H9 (cell line): ENCODE measurements around the gene RHEX. TPM values are rescaled to one million over a fixed set of nuclear protein-coding genes. Genes with fewer than 3 reads are reported as not detected.

ENCODE experiments used
- DNase-seq: peaks from one replicate; pipeline ENCODE4 v3.0.0-alpha.2; 2017
- H2AFZ ChIP-seq: one replicate; pipeline ENCODE4 v1.6.1; 2013; ENCODE audit warnings: mild to moderate bottlenecking, low read length, control low read depth, moderate library complexity
- H2AK5ac ChIP-seq: 2 replicates; pipeline ENCODE4 v1.6.1; 2013; ENCODE audit warnings: low read length, control low read depth, mixed read lengths; ENCODE audit not compliant: insufficient read length
- H2BK120ac ChIP-seq: one replicate; pipeline ENCODE4 v1.6.1; 2013; ENCODE audit warnings: low read depth, mild to moderate bottlenecking, low read length, control low read depth, inconsistent platforms; ENCODE audit not compliant: poor library complexity, severe bottlenecking
- H2BK12ac ChIP-seq: 2 replicates; pipeline ENCODE4 v1.6.1; 2013; ENCODE audit warnings: low read length, control low read depth, mixed read lengths, low read depth; ENCODE audit not compliant: insufficient read length
- H2BK15ac ChIP-seq: 2 replicates; pipeline ENCODE4 v1.6.1; 2013; ENCODE audit warnings: low read depth, low read length, control low read depth
- H2BK20ac ChIP-seq: one replicate; pipeline ENCODE4 v1.6.1; 2013; ENCODE audit warnings: low read depth, mild to moderate bottlenecking, low read length, control low read depth, inconsistent platforms; ENCODE audit not compliant: poor library complexity, severe bottlenecking
- H2BK5ac ChIP-seq: 2 replicates; pipeline ENCODE4 v1.6.1; 2013; ENCODE audit warnings: low read length, control low read depth, mixed read lengths; ENCODE audit not compliant: insufficient read length
- H3K14ac ChIP-seq: 2 replicates; pipeline ENCODE4 v1.6.1; 2013; ENCODE audit warnings: low read length, control low read depth; ENCODE audit not compliant: insufficient read depth
- H3K18ac ChIP-seq: 2 replicates; pipeline ENCODE4 v1.6.1; 2013; ENCODE audit warnings: low read depth, mild to moderate bottlenecking, mixed read lengths, low read length, control low read depth; ENCODE audit not compliant: insufficient read length
- H3K23ac ChIP-seq: 2 replicates; pipeline ENCODE4 v1.6.1; 2013; ENCODE audit warnings: low read length, control low read depth, mixed read lengths, low read depth; ENCODE audit not compliant: insufficient read length
- H3K23me2 ChIP-seq: 2 replicates; pipeline ENCODE4 v1.6.1; 2013; ENCODE audit warnings: low read depth, mild to moderate bottlenecking, mixed read lengths, low read length, control low read depth; ENCODE audit not compliant: insufficient read length, poor library complexity, severe bottlenecking
- H3K27ac ChIP-seq: 2 replicates; pipeline ENCODE4 v1.5.1; 2013; ENCODE audit warnings: low read length, control low read depth, mixed read lengths, low read depth; ENCODE audit not compliant: insufficient read length
- H3K27me3 ChIP-seq: 2 replicates; pipeline ENCODE4 v1.6.1; 2013; ENCODE audit warnings: low read length, control low read depth, inconsistent platforms; ENCODE audit not compliant: insufficient read depth
- H3K4ac ChIP-seq: 2 replicates; pipeline ENCODE4 v1.6.1; 2013; ENCODE audit warnings: low read depth, mild to moderate bottlenecking, control low read depth, inconsistent platforms, low read length, moderate library complexity
- H3K4me1 ChIP-seq: 2 replicates; pipeline ENCODE4 v1.6.1; 2013; ENCODE audit warnings: low read length, control low read depth, inconsistent platforms; ENCODE audit not compliant: insufficient read depth
- H3K4me2 ChIP-seq: 2 replicates; pipeline ENCODE4 v1.6.1; 2013; ENCODE audit warnings: low read length, control low read depth, mixed read lengths; ENCODE audit not compliant: insufficient read length, insufficient read depth
- H3K56ac ChIP-seq: 2 replicates; pipeline ENCODE4 v1.6.1; 2013; ENCODE audit warnings: low read depth, mild to moderate bottlenecking, mixed read lengths, low read length, control low read depth; ENCODE audit not compliant: insufficient read length
- H3K79me1 ChIP-seq: 2 replicates; pipeline ENCODE4 v1.6.1; 2013; ENCODE audit warnings: low read depth, mild to moderate bottlenecking, moderate library complexity, low read length, control low read depth, inconsistent platforms; ENCODE audit not compliant: insufficient read depth, poor library complexity, severe bottlenecking
- H3K79me2 ChIP-seq: 2 replicates; pipeline ENCODE4 v1.6.1; 2013; ENCODE audit warnings: low read length, control low read depth, inconsistent platforms; ENCODE audit not compliant: insufficient read depth
- H3K9ac ChIP-seq: 2 replicates; pipeline ENCODE4 v1.6.1; 2013; ENCODE audit warnings: low read length, control low read depth, mixed read lengths; ENCODE audit not compliant: insufficient read length; ENCODE audit errors: extremely low read depth
- H3K9me3 ChIP-seq: one replicate; pipeline ENCODE4 v1.6.1; 2013; ENCODE audit warnings: low read depth, low read length, inconsistent platforms; ENCODE audit not compliant: control insufficient read depth
- H3T11ph ChIP-seq: one replicate; pipeline ENCODE4 v1.6.1; 2013; ENCODE audit warnings: mild to moderate bottlenecking, low read length, control low read depth, inconsistent platforms
- H4K20me1 ChIP-seq: one replicate; pipeline ENCODE4 v1.6.1; 2013; ENCODE audit not compliant: control insufficient read depth, insufficient read length, insufficient read depth
- H4K5ac ChIP-seq: 2 replicates; pipeline ENCODE4 v1.6.1; 2013; ENCODE audit warnings: low read depth, mild to moderate bottlenecking, mixed read lengths, low read length, control low read depth; ENCODE audit not compliant: insufficient read length
- H4K8ac ChIP-seq: replicated peaks from 2 replicates; pipeline ENCODE4 v1.6.1; 2013; ENCODE audit warnings: low read length, control low read depth, mixed read lengths, low read depth; ENCODE audit not compliant: insufficient read length
- H4K91ac ChIP-seq: 2 replicates; pipeline ENCODE4 v1.6.1; 2013; ENCODE audit warnings: low read depth, mild to moderate bottlenecking, moderate library complexity, mixed read lengths, low read length, control low read depth; ENCODE audit not compliant: insufficient read length
- H3K27ac Mint-ChIP-seq, 3 experiments: 2 replicates in 2 of 3; 3 replicates in 1 of 3; pipeline ENCODE4 v1.8.0; 2020 to 2021; ENCODE audit warnings: mixed read lengths in 3 of 3, mild to moderate bottlenecking in 1 of 3, moderate library complexity in 1 of 3
- H3K27me3 Mint-ChIP-seq: 2 replicates; pipeline ENCODE4 v1.8.0; 2021; ENCODE audit warnings: low read depth, mild to moderate bottlenecking, moderate library complexity, mixed read lengths
- H3K36me3 Mint-ChIP-seq, 3 experiments: 2 replicates in 2 of 3; 3 replicates in 1 of 3; pipeline ENCODE4 v1.8.0; 2020 to 2021; ENCODE audit warnings: low read depth in 3 of 3, mixed read lengths in 3 of 3; ENCODE audit not compliant: insufficient read depth in 1 of 3
- H3K4me1 Mint-ChIP-seq, 2 experiments: 2 replicates each; pipeline ENCODE4 v1.8.0; 2020; ENCODE audit warnings: mixed read lengths in 2 of 2
- H3K4me3 Mint-ChIP-seq, 2 experiments: 2 replicates in 1 of 2; 3 replicates in 1 of 2; pipeline ENCODE4 v1.8.0; 2020 to 2021; ENCODE audit warnings: mild to moderate bottlenecking in 2 of 2, mixed read lengths in 2 of 2, moderate library complexity in 1 of 2
- H3K9me3 Mint-ChIP-seq, 2 experiments: 2 replicates in 1 of 2; 3 replicates in 1 of 2; pipeline ENCODE4 v1.8.0; 2020; ENCODE audit warnings: mild to moderate bottlenecking in 2 of 2, mixed read lengths in 2 of 2, moderate library complexity in 1 of 2
- CTCF ChIP-seq: fragments of 200-600 bp; sonication (generic); conservative IDR thresholded peaks from 3 replicates; pipeline ENCODE4 v1.8.0; 2021; ENCODE audit warnings: antibody characterized with exemption, mild to moderate bottlenecking
- WGBS: extraction: QIAGEN DNeasy Blood & Tissue Kit; methylation state at CpG from one replicate; pipeline ENCODE4 v1.1.7; 2013; ENCODE audit warnings: missing lambda C conversion rate, low lambda C conversion rate, mixed read lengths; ENCODE audit not compliant: insufficient read length; ENCODE audit errors: extremely low coverage; 5-methylcytosine and 5-hydroxymethylcytosine counted together
- total RNA-seq: library from RNA; stranded (reverse); gene quantifications from 2 replicates; pipeline ENCODE4 v1.2.1, GENCODE V29; 2021

The RHEX gene
- total RNA-seq, 1 experiment from 2014 or later = not detected

GRCh38 chr1:206036663-206037455 lies 16.1 kb upstream of the RHEX start:
- Histone ChIP-seq H3K9me3 (no peaks in the 10 kb centered on the region), H3K23ac (no peak overlapping the region), H4K20me1 (no peaks in the 10 kb centered on the region), H4K91ac (no peak overlapping the region), H2BK5ac (no peak overlapping the region), H3K4me2 (no peak overlapping the region), H2BK120ac (no peak overlapping the region), H3K4ac (no peak overlapping the region), H3K18ac (no peak overlapping the region), H3K27me3 (no peaks in the 10 kb centered on the region), H2AFZ (no peak overlapping the region), H2BK20ac (no peak overlapping the region), H2AK5ac (no peak overlapping the region), H3K14ac (no peak overlapping the region), H3K79me1 (no peaks in the 10 kb centered on the region), H4K8ac (no peak overlapping the region), H2BK12ac (no peak overlapping the region), H4K5ac (no peak overlapping the region), H3T11ph (no peak overlapping the region), H3K9ac (no peak overlapping the region), H3K27ac (no peak overlapping the region), H2BK15ac (no peak overlapping the region), H3K23me2 (no peaks in the 10 kb centered on the region), H3K79me2 (no peaks in the 10 kb centered on the region), H3K4me1 (peaks cover 3% of the 10 kb centered on the region; the same call in 1 of the 2 replicates), H3K56ac (no peak overlapping the region)
- Mint-ChIP-seq H3K27ac (no peak overlapping the region), H3K4me3 (no peak overlapping the region), H3K9me3 (no peaks in the 10 kb centered on the region; a peak in 2 of 5 replicates), H3K4me1 (peaks cover 14 to 27% of the 10 kb centered on the region in 2 experiments), H3K27me3 (no peaks in the 10 kb centered on the region; the same call in none of the 2 replicates), H3K36me3 (no peaks in the 10 kb centered on the region)
- WGBS = no CpG with 5 or more reads among the region's 2 CpGs
- no peak for DNase-seq
- no peak for TF ChIP-seq CTCF
